Parathyroid adenoma (tissue), 2 donors: Measurements from ENCODE around the gene RDM1.
"Not testable (repeated sequence)": the region's sequence is repeated elsewhere in the genome, so short reads cannot be mapped to it uniquely, and the experiment has no call there.

Experiments used
- H2AFZ ChIP-seq: fragments of 300-600 bp; sonication (generic); one replicate; pipeline ENCODE4 v1.7.0; 2017; ENCODE audit warnings: antibody characterized with exemption, mild to moderate bottlenecking
- H3K27ac ChIP-seq: fragments of 300-600 bp; sonication (generic); one replicate; pipeline ENCODE4 v1.7.0; 2017
- H3K27me3 ChIP-seq: fragments of 300-600 bp; sonication (generic); one replicate; pipeline ENCODE4 v1.7.0; 2017; ENCODE audit warnings: low read length; ENCODE audit not compliant: control insufficient read depth, insufficient read depth
- H3K36me3 ChIP-seq: fragments of 300-600 bp; sonication (generic); one replicate; pipeline ENCODE4 v1.7.0; 2017; ENCODE audit warnings: low read length; ENCODE audit not compliant: control insufficient read depth, insufficient read depth
- H3K4me1 ChIP-seq: fragments of 300-600 bp; sonication (generic); one replicate; pipeline ENCODE4 v1.7.0; 2017; ENCODE audit warnings: control low read depth
- H3K4me2 ChIP-seq: fragments of 300-600 bp; sonication (generic); one replicate; pipeline ENCODE4 v1.7.0; 2017; ENCODE audit warnings: low read length
- H3K4me3 ChIP-seq: fragments of 300-600 bp; sonication (generic); one replicate; pipeline ENCODE4 v1.7.0; 2017; ENCODE audit warnings: low read depth, low read length
- H3K79me2 ChIP-seq: fragments of 300-600 bp; sonication (generic); one replicate; pipeline ENCODE4 v1.7.0; 2017; ENCODE audit warnings: control low read depth
- H3K9ac ChIP-seq: fragments of 300-600 bp; sonication (generic); one replicate; pipeline ENCODE4 v1.7.0; 2017; ENCODE audit warnings: mild to moderate bottlenecking
- H3K9me3 ChIP-seq: fragments of 300-600 bp; sonication (generic); one replicate; pipeline ENCODE4 v1.7.0; 2017; ENCODE audit warnings: low read length; ENCODE audit not compliant: control insufficient read depth
- CTCF ChIP-seq: fragments of 300-600 bp; sonication (generic); IDR thresholded peaks from one replicate; pipeline ENCODE4 v1.7.0; 2017; ENCODE audit warnings: antibody characterized with exemption, mild to moderate bottlenecking
- donor health status: primary hyperparathyroidism.

Gene RDM1

GRCh38 chr17:35900280-35900679 is 30.3 kb downstream of the RDM1 start:
- Histone ChIP-seq H3K27me3 (no peaks in the 10 kb centered on the region), H3K36me3 (no peaks in the 10 kb centered on the region), H3K4me3 (no peak overlapping the region), H3K4me1 (no peaks in the 10 kb centered on the region), H3K27ac (no peak overlapping the region), H3K79me2 (no peaks in the 10 kb centered on the region), H3K9ac (no peak overlapping the region), H3K4me2 (no peak overlapping the region), H3K9me3 (no peaks in the 10 kb centered on the region), H2AFZ (no peak overlapping the region)
- no peak for TF ChIP-seq CTCF

GRCh38 chr17:35898283-35899070 is 32.1 kb downstream of the RDM1 start:
- Histone ChIP-seq H3K4me1 (no peaks in the 10 kb centered on the region), H3K27me3 (no peaks in the 10 kb centered on the region), H2AFZ (no peak overlapping the region), H3K79me2 (no peaks in the 10 kb centered on the region), H3K36me3 (no peaks in the 10 kb centered on the region), H3K27ac (no peak overlapping the region), H3K4me3 (no peak overlapping the region), H3K9me3 (no peaks in the 10 kb centered on the region), H3K9ac (no peak overlapping the region), H3K4me2 (no peak overlapping the region)
- TF ChIP-seq CTCF: no peak

DNA sequence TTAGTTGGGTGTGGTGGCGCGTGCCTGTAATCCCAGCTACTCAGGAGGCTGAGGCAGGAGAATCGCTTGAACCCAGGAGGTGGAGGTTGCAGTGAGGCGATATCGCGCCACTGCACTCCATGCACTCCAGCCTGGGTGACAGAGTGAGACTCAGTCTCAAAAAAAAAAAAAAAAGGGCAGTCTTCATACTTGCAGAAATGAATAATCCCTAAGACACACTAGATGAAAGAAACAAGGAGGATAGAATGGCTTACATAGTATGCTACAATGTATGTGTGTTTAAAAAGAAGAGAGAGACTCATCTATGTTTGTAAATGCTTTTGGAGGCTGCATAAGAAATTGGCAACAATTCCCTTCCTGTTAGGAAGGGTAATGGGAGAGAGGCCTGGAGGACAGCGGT is 32.8 kb downstream of the RDM1 start:
- not testable (repeated sequence) for H3K9me3 ChIP-seq, H3K4me2 ChIP-seq, H2AFZ ChIP-seq, H3K27ac ChIP-seq, H3K36me3 ChIP-seq, H3K79me2 ChIP-seq, H3K9ac ChIP-seq, H3K4me3 ChIP-seq, H3K27me3 ChIP-seq, H3K4me1 ChIP-seq

DNA sequence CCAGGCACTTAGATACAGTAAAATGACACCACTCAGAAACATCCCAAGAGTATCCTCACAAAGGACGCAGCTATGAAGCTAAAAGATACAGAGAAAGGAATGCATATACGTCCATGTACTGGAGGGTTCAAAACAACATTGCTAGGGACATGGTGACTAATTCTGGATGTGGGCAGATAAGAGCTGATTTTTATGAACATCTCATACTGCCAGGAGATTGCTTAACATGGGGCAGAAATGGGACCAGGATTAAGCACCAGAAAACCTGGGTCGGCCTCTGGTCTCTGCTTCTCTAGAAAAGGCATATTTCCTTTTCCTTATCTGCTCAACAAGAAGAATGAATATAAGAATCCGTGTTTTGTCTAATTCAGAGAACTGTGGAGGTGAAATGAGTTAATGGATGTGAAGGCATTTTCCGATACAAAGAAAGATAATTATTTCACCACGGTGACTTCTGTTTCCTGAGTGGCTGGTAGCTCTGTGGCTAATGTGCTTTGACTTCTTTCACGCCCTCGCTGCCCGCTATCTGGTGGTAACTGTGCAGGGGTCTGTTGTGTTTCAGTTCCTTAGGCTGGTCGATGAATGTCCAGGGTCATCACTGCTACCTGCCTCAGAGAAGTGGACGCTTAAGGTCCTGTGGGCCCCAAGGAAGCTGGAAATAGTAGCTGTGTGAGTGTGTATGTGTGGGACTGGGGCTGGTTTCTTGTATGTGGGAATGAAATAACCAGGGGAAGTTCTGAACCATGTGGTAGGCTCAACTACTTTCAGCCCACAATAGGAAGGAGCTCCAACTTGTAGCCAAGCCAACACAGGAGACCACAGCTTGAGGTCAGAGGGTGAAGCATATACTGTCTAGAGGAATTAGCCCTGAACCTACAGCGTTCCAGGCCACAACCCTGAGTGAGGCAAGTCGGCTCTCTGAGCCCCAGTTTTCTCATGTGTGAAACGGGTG is 34.7 kb downstream of the RDM1 start:
- no peak overlapping the region for H3K4me2 ChIP-seq
- H3K27ac ChIP-seq: no peak overlapping the region
- no peak overlapping the region for H3K4me3 ChIP-seq
- no peak for TF ChIP-seq CTCF
- H2AFZ ChIP-seq: no peak overlapping the region
- no peaks in the 10 kb centered on the region for H3K79me2 ChIP-seq
- no peaks in the 10 kb centered on the region for H3K27me3 ChIP-seq
- no peaks in the 10 kb centered on the region for H3K9me3 ChIP-seq
- H3K36me3 ChIP-seq: no peaks in the 10 kb centered on the region
- H3K9ac ChIP-seq: no peak overlapping the region
- no peaks in the 10 kb centered on the region for H3K4me1 ChIP-seq

GRCh38 chr17:35894206-35894605 is 36.4 kb downstream of the RDM1 start:
- no peaks in the 10 kb centered on the region for H3K36me3 ChIP-seq
- no peak for TF ChIP-seq CTCF
- no peak overlapping the region for H3K9ac ChIP-seq
- no peak overlapping the region for H3K4me3 ChIP-seq
- H2AFZ ChIP-seq: no peak overlapping the region
- H3K79me2 ChIP-seq: no peaks in the 10 kb centered on the region
- no peaks in the 10 kb centered on the region for H3K27me3 ChIP-seq
- no peak overlapping the region for H3K27ac ChIP-seq
- no peak overlapping the region for H3K4me2 ChIP-seq
- H3K9me3 ChIP-seq: no peaks in the 10 kb centered on the region
- H3K4me1 ChIP-seq: peaks cover 5% of the 10 kb centered on the region
